ENCODE measurements around the gene CD244. TPM values are rescaled to one million over a fixed set of nuclear protein-coding genes. Genes with fewer than 3 reads are reported as not detected.

CD244 gene
- total and polyA plus RNA-seq, 2 donors (not counting 3 experiments of a cell fraction or from before 2014, with no cell fraction given) = not detected

DNA sequence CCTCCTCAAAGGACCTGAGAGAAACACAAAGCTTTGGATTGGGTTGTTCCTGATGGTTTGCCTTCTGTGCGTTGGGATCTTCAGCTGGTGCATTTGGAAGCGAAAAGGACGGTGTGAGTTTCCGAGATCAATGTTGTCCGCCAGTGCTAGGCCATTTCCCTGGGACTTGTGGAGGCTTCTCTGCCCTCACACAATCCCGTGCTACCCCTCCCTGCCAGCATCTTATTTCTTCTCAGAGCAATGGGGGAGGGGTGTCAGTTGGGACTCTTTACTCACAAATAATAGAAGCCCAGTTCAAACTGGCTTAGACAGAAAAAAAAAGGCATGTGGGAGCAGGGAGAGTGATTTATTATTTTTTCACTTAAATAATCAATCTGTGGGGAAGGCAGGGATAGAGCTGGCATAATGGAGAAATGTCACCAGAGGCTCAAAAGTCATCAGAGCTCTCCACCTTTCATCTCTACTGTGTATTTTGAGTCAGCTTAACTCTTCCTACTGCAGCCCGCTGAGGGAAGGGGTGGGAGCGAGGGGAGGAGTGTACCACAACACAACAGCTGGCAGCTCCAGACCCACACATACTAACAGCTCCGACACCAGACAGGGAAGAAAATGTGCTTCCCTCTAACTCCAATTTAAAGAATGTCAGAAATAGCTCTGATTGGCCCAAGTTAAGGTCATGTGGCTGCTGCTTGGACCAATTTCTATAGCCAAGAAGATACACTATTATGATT is 44.3 kb downstream of the CD244 start:
- Histone ChIP-seq H3K9me1 (replicated peaks; ENCODE audit: control insufficient read depth, extremely low read depth, insufficient read depth, low read length) (no peaks in the 10 kb centered on the region), H3K27ac (ENCODE audit: insufficient read depth, low read depth, low read length) (no peak overlapping the region), H3K27me3 (ENCODE audit: control insufficient read depth in 2 of 2, insufficient read depth in 2 of 2, low read length in 2 of 2) (no peaks in the 10 kb centered on the region), H3K79me2 (ENCODE audit: control insufficient read depth, insufficient read depth, low read length) (no peaks in the 10 kb centered on the region), H3K36me3 (ENCODE audit: control insufficient read depth in 2 of 2, extremely low read depth in 1 of 2, insufficient read depth in 2 of 2, low read length in 2 of 2) (no peaks in the 10 kb centered on the region), H3K4me1 (ENCODE audit: control insufficient read depth, extremely low read depth, insufficient read depth, low read length) (no peaks in the 10 kb centered on the region), H3K9ac (replicated peaks; ENCODE audit: extremely low read depth, insufficient read depth, low read length) (no peak overlapping the region), H3K9me3 (replicated peaks; ENCODE audit: control insufficient read depth, insufficient read depth, low read length) (no peaks in the 10 kb centered on the region), H3K4me2 (ENCODE audit: insufficient read depth, low read length) (no peak overlapping the region), H3K4me3 (replicated peaks in 1 of 3; ENCODE audit: insufficient read depth in 1 of 3, low read depth in 1 of 3, low read length in 3 of 3) (no peak overlapping the region), H4K20me1 (replicated peaks; ENCODE audit: control insufficient read depth, extremely low read depth, insufficient read depth, low read length) (no peaks in the 10 kb centered on the region), H2AFZ (ENCODE audit: low read depth, low read length) (no peak overlapping the region)
- dilution Hi-C loops (cut with MboI; ENCODE audit: extremely low pct_ligation_motif_present, low sequenced_read_pairs) = no loop called here
- no peak for TF ChIP-seq POLR2AphosphoS5 (IDR thresholded peaks at IDR 0.05; ENCODE audit: insufficient read depth, low read depth, low read length)
- no peak for TF ChIP-seq MYC (IDR thresholded peaks at IDR 0.05; ENCODE audit: low read depth, low read length)
- TF ChIP-seq, protein P1, sequence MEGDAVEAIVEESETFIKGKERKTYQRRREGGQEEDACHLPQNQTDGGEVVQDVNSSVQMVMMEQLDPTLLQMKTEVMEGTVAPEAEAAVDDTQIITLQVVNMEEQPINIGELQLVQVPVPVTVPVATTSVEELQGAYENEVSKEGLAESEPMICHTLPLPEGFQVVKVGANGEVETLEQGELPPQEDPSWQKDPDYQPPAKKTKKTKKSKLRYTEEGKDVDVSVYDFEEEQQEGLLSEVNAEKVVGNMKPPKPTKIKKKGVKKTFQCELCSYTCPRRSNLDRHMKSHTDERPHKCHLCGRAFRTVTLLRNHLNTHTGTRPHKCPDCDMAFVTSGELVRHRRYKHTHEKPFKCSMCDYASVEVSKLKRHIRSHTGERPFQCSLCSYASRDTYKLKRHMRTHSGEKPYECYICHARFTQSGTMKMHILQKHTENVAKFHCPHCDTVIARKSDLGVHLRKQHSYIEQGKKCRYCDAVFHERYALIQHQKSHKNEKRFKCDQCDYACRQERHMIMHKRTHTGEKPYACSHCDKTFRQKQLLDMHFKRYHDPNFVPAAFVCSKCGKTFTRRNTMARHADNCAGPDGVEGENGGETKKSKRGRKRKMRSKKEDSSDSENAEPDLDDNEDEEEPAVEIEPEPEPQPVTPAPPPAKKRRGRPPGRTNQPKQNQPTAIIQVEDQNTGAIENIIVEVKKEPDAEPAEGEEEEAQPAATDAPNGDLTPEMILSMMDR (IDR thresholded peaks at IDR 0.05; ENCODE audit: extremely low read depth in 1 of 2, insufficient read depth in 1 of 2, low read depth in 1 of 2, low read length in 2 of 2) = no peak
- no peak for TF ChIP-seq JUN (IDR thresholded peaks at IDR 0.05; ENCODE audit: borderline replicate concordance, insufficient read depth, insufficient read length, low read depth)
- no peak for TF ChIP-seq GATA2 (IDR thresholded peaks at IDR 0.05; ENCODE audit: insufficient read depth, insufficient read length, low read depth, low read length)
- TF ChIP-seq, protein P2, sequence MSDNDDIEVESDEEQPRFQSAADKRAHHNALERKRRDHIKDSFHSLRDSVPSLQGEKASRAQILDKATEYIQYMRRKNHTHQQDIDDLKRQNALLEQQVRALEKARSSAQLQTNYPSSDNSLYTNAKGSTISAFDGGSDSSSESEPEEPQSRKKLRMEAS (IDR thresholded peaks at IDR 0.05; ENCODE audit: insufficient read depth, insufficient read length) = no peak
- no peak for TF ChIP-seq FOS (IDR thresholded peaks at IDR 0.05; ENCODE audit: borderline replicate concordance, insufficient read depth, low read length)
- no peak for TF ChIP-seq EZH2 (IDR thresholded peaks at IDR 0.05; ENCODE audit: borderline replicate concordance, low read depth, low read length, severe bottlenecking)
- no peak for TF ChIP-seq POLR2A (IDR thresholded peaks at IDR 0.05; ENCODE audit: low read depth, low read length)
- ChIA-PET CTCF (interaction anchor here (1.0 to 1.8 kb wide), 3 partner anchors 12 to 41 kb away, joined by 3 to 7 read pairs (median 4); no protein-coding TSS in a partner anchor), POLR2A (no interaction called here)
- DNase-seq (ENCODE audit: low read depth, low spot score) (no peak), FAIRE-seq (no peak)
- no TSS peak for BruUV-seq (replicated peaks)
- intact Hi-C loops (cut with micrococcal nuclease) = no loop called here

Data from endothelial cell of umbilical vein (primary cell).